Esophagus muscularis mucosa (tissue), 4 donors: Measurements from ENCODE around the gene SPATA18. TPM values are rescaled to one million over a fixed set of nuclear protein-coding genes. Genes with fewer than 3 reads are reported as not detected.

Source experiments
- DNase-seq: peaks from one replicate; pipeline ENCODE4 v3.0.0-alpha.2; 2017; ENCODE audit errors: extremely low spot score
- H3K27ac ChIP-seq, 4 donors: fragments of 200-600 bp; sonication (generic); replicated peaks in 1 of 4; 1 replicate in 3 of 4; 2 replicates in 1 of 4; pipeline ENCODE4 v1.5.1; 2016 to 2019; ENCODE audit warnings: mild to moderate bottlenecking in 1 of 4
- H3K27me3 ChIP-seq, 4 donors: fragments of 200-600 bp; sonication (generic); one replicate each; pipeline versions ENCODE4 v1.5.1 to v1.6.0; 2016 to 2019
- H3K36me3 ChIP-seq, 4 donors: fragments of 200-600 bp; sonication (generic); one replicate each; pipeline ENCODE4 v1.5.1; 2016 to 2019
- H3K4me1 ChIP-seq, 4 donors: fragments of 200-600 bp; sonication (generic); one replicate each; pipeline ENCODE4 v1.5.1; 2016 to 2019
- H3K4me3 ChIP-seq, 4 donors: fragments of 200-600 bp; sonication (generic); 1 replicate in 2 of 4; 2 replicates in 2 of 4; pipeline ENCODE4 v1.5.1; 2016 to 2019; ENCODE audit warnings: mild to moderate bottlenecking in 4 of 4, moderate library complexity in 1 of 4
- H3K9me3 ChIP-seq, 4 donors: fragments of 200-600 bp; sonication (generic); 1 replicate in 3 of 4; 2 replicates in 1 of 4; pipeline ENCODE4 v1.5.1; 2016 to 2019
- EP300 ChIP-seq: sonication (generic); formaldehyde crosslinking; IDR thresholded peaks from one replicate; pipeline ENCODE4 v1.6.1; 2017; ENCODE audit warnings: antibody characterized with exemption
- POLR2A ChIP-seq: fragments of 450-650 bp; IDR thresholded peaks from one replicate; pipeline ENCODE4 v1.6.1; 2017; ENCODE audit warnings: antibody characterized with exemption, moderate library complexity, mild to moderate bottlenecking, low read depth
- POLR2AphosphoS5 ChIP-seq, 2 donors: sonication (generic); formaldehyde crosslinking; IDR thresholded peaks; one replicate each; pipeline ENCODE4 v1.6.1; 2017; ENCODE audit warnings: antibody characterized with exemption in 2 of 2
- WGBS: methylation state at CpG from one replicate; pipeline ENCODE4 v1.1.5; 2018; 5-methylcytosine and 5-hydroxymethylcytosine counted together
- intact Hi-C: fragments of 100-400 bp; cut with DNase I; formaldehyde crosslinking; loops from one replicate; pipeline ENCODE4 v1.15.1; 2023
- total RNA-seq, 4 donors: library from RNA; depleted of rRNA; stranded (reverse); fragments of >200 nt; gene quantifications; one replicate each; pipeline versions ENCODE4 v1.1.0 to v1.2.1, GENCODE V29; 2016
- TF ChIP-seq, protein P1 (sequence below), 3 experiments: fragments of 200-600 bp in 2 of 3; fragments of 450-650 bp in 1 of 3; sonication (generic) in 2 of 3; IDR thresholded peaks; one replicate each; pipeline ENCODE4 v1.5.1; 2017 to 2019; ENCODE audit warnings: antibody characterized with exemption in 3 of 3, mild to moderate bottlenecking in 2 of 3, moderate library complexity in 1 of 3

The SPATA18 gene
- total RNA-seq, 4 donors from 2014 or later = 3.2 to 7.5 (median 5.4) TPM

- 100% methylated on average over 4 of the region's 4 CpGs for WGBS
- intact Hi-C loops = no loop called here
Observed at GRCh38 chr4:52006887-52007286, 44.2 kb upstream of the SPATA18 start.

GRCh38 chr4:52010986-52011385 is 40.1 kb upstream of the SPATA18 start:
- TF ChIP-seq, protein P1, sequence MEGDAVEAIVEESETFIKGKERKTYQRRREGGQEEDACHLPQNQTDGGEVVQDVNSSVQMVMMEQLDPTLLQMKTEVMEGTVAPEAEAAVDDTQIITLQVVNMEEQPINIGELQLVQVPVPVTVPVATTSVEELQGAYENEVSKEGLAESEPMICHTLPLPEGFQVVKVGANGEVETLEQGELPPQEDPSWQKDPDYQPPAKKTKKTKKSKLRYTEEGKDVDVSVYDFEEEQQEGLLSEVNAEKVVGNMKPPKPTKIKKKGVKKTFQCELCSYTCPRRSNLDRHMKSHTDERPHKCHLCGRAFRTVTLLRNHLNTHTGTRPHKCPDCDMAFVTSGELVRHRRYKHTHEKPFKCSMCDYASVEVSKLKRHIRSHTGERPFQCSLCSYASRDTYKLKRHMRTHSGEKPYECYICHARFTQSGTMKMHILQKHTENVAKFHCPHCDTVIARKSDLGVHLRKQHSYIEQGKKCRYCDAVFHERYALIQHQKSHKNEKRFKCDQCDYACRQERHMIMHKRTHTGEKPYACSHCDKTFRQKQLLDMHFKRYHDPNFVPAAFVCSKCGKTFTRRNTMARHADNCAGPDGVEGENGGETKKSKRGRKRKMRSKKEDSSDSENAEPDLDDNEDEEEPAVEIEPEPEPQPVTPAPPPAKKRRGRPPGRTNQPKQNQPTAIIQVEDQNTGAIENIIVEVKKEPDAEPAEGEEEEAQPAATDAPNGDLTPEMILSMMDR (IDR thresholded peaks at IDR 0.05) = no peak
- no peak for TF ChIP-seq POLR2AphosphoS5 (IDR thresholded peaks at IDR 0.05)
- TF ChIP-seq EP300 = no peak
- Histone ChIP-seq H3K27me3 (no peaks in the 10 kb centered on the region), H3K36me3 (peaks cover 0 to 28% (median 11%) of the 10 kb centered on the region in 4 donors), H3K27ac (no peak overlapping the region), H3K9me3 (no peaks in the 10 kb centered on the region), H3K4me1 (no peaks in the 10 kb centered on the region), H3K4me3 (no peak overlapping the region)
- intact Hi-C loops = no loop called here
- no peak for DNase-seq
- 97% methylated on average over 2 of the region's 2 CpGs for WGBS

More at GRCh38 chr4:52006887-52007286, 44.2 kb upstream of the SPATA18 start:
- DNase-seq = no peak
- Histone ChIP-seq H3K27me3 (no peaks in the 10 kb centered on the region), H3K36me3 (peaks cover 0 to 14% (median 7%) of the 10 kb centered on the region in 4 donors), H3K9me3 (no peaks in the 10 kb centered on the region), H3K4me3 (no peak overlapping the region), H3K27ac (no peak overlapping the region), H3K4me1 (no peaks in the 10 kb centered on the region)
- TF ChIP-seq EP300 (no peak), POLR2A (no peak), POLR2AphosphoS5 (IDR thresholded peaks at IDR 0.05) (no peak)
- TF ChIP-seq, protein P1 (IDR thresholded peaks at IDR 0.05) = no peak

DNA sequence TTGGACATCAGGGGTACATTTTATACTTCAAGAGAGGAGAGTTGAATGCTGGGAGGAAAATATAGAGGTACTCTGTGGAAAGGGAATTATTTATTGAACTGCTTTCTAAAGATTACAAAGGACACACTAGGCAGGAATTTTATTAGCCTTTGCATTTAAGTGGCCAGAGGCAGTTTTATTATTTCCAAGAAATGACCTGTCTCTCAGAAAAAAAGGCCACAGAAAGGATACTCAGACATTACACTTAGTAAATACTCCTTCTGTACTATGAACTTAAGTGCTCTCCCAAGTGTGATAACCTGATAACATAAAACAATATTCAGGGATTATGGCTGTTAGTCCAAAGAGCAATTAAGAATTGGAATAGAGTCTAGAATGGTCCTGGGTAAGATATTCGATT is 38.5 kb upstream of the SPATA18 start:
- intact Hi-C loops = no loop called here
- 92% methylated on average over 1 of the region's 1 CpG for WGBS
- no peaks in the 10 kb centered on the region for H3K27me3 ChIP-seq
- H3K36me3 ChIP-seq = peaks cover 0 to 28% (median 11%) of the 10 kb centered on the region in 4 donors
- TF ChIP-seq POLR2AphosphoS5 (IDR thresholded peaks at IDR 0.05) (no peak), POLR2A (no peak), EP300 (no peak)
- TF ChIP-seq, protein P1 (IDR thresholded peaks at IDR 0.05) = no peak
- no peaks in the 10 kb centered on the region for H3K9me3 ChIP-seq
- no peak for DNase-seq
- no peak overlapping the region for H3K27ac ChIP-seq
- no peaks in the 10 kb centered on the region for H3K4me1 ChIP-seq
- no peak overlapping the region for H3K4me3 ChIP-seq

DNA sequence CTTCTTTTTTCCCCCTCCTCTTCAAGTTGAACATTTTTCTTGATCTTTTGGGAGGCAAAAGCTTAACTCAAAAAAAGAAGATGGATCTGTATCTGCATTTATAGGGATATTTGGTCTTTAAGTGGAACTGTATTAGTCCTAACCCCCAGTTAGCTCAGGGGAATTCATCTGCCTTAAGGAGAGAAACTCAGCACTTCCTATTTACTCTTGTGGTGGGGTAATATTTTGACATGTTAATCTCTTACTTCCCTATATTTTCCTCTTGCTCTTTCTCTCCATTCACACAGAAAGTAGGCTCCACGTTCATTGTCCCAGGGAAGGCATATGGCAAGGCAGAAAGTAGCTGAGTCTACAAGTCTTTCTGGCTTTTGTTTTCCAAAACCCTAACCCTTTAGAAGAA is 36.2 kb upstream of the SPATA18 start:
- intact Hi-C loops = no loop called here
- Histone ChIP-seq H3K4me3 (no peak overlapping the region), H3K27me3 (no peaks in the 10 kb centered on the region), H3K4me1 (no peaks in the 10 kb centered on the region), H3K9me3 (no peaks in the 10 kb centered on the region), H3K27ac (no peak overlapping the region), H3K36me3 (peaks cover 0 to 34% (median 14%) of the 10 kb centered on the region in 4 donors)
- no peak for DNase-seq
- TF ChIP-seq POLR2A (no peak), EP300 (no peak), POLR2AphosphoS5 (IDR thresholded peaks at IDR 0.05) (no peak)
- TF ChIP-seq, protein P1 (IDR thresholded peaks at IDR 0.05) = no peak
- WGBS = 63% methylated on average over 1 of the region's 1 CpG

DNA sequence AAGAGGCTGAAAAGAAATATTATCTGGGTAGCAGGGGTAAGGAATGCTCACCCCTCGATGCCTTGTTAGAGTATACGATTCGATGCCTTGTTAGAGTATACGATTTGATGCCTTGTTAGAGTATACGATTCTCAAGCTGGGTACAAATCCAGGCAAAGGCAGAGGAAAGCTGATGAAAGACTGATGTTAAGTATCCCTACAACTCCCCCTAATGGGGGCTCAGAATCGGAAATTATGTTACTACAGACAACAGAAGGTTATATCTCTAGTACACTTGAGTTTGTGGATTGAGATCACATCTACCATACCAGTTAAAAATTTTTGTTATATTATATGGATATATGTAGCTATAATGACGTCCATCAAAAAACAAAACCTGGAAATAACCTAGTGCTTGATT is 35.7 kb upstream of the SPATA18 start:
- no peak overlapping the region for H3K27ac ChIP-seq

More for the DNA sequence above, 35.7 kb upstream of the SPATA18 start:
- Histone ChIP-seq H3K27me3 (no peaks in the 10 kb centered on the region), H3K36me3 (peaks cover 0 to 33% (median 14%) of the 10 kb centered on the region in 4 donors), H3K9me3 (no peaks in the 10 kb centered on the region), H3K4me3 (no peak overlapping the region), H3K4me1 (no peaks in the 10 kb centered on the region)
- 70% methylated on average over 7 of the region's 7 CpGs for WGBS
- no peak for DNase-seq
- intact Hi-C loops = no loop called here
- TF ChIP-seq, protein P1 (IDR thresholded peaks at IDR 0.05) = no peak
- no peak for TF ChIP-seq POLR2AphosphoS5 (IDR thresholded peaks at IDR 0.05)
- TF ChIP-seq EP300 = no peak
